ENCODE measurements around the gene IFNLR1.

The IFNLR1 gene

GRCh38 chr1:24206083-24206464 is 19.0 kb upstream of the IFNLR1 start:
- no peak for DNase-seq (ENCODE audit: low read depth in 1 of 2, low spot score in 1 of 2)

GRCh38 chr1:24205345-24206082 is 18.4 kb upstream of the IFNLR1 start:
- DNase-seq (ENCODE audit: low read depth in 1 of 2, low spot score in 1 of 2), result no peak

DNA sequence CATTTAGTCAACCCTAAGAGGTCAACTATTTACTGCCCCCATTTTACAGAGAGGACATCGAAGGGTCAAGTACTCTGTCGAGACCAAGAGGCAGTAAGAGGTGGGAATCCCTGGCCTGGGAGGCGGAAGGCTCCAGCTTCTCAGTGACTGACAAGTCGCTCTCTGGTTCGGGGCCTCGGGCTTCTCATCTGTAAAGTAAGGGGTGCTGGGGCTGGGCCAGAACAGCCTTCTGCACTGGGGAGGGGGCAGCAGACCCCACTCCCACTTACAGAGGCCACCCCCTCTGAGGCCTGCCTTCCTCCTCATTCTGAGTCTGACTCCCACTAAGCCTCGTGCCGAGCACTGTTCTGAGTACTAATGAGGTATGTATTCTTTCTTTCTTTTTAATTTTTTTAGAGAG is 17.0 kb upstream of the IFNLR1 start:
- DNase-seq (ENCODE audit: low read depth in 1 of 2, low spot score in 1 of 2), result no peak

DNA sequence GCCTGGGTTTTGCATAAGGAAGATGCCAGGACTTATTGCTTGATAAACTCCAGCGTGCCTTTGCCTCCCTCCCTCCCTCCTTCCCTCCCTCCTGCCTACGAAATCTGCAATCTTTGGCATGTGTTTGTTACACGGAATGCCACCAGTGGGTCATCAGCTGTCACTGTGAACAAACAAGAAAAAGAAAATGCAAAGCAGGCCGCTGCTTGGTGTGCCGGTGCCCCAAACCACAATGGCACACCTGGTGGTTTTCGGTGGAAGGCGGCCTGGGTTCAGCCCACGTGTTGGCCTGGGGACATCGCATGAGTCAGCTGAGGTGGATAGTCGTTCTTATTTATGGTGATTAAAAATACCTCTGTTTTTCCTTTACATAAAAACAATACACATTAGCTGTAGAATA is 16.3 kb upstream of the IFNLR1 start:
- DNase-seq (ENCODE audit: low read depth in 1 of 2, low spot score in 1 of 2), result no peak

DNA sequence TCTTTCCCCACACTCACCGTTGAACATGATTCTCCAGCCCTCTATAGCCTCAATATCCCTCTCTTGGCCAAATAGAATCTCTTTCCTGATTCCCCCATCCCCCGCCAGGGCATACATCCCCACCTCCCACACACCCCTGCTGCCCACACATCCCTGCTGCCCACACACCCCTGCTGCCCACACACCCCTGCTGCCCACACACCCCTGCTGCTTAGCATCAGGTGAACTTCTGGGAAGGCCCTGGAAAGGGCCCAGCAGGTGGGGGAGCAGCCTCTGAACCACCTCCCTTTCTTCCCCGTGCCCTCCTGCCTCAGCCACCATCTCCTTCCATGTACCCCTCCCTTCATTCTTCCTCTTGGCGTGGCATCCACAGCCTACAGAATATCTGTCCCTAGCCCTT is 15.9 kb upstream of the IFNLR1 start:
- DNase-seq (ENCODE audit: low read depth in 1 of 2, low spot score in 1 of 2), result no peak

- no peak for DNase-seq (ENCODE audit: low read depth in 1 of 2, low spot score in 1 of 2)
These were observed 15.5 kb upstream of the IFNLR1 start for GRCh38 chr1:24202556-24202955.

DNA sequence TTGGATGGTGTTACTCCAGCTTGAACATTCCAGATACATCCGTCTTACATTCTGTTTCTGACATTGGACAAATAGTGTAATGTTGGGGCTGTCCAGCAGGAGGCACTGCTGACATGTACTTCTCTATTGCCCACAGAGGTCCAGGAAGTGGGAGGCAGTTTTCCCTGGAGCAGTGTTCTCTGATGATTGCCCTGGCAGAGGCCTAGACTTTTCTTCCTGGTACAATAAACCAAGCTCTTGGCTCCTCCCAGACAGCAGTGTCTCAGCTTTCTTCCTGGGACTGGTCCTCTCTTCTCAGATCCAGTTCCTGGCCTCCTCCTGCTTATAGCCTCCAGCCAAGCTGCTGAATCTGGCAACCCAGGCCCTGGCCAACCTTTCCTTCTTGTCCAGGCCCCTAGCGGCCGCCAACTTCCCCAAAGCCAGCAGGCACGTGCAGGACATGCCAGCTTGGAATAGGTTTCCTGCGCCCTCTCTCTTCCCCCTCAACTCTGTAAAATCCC is 14.9 kb upstream of the IFNLR1 start:
- peak in 1 of 2 donors; percentile 38 for DNase-seq (ENCODE audit: low read depth in 1 of 2, low spot score in 1 of 2)

DNA sequence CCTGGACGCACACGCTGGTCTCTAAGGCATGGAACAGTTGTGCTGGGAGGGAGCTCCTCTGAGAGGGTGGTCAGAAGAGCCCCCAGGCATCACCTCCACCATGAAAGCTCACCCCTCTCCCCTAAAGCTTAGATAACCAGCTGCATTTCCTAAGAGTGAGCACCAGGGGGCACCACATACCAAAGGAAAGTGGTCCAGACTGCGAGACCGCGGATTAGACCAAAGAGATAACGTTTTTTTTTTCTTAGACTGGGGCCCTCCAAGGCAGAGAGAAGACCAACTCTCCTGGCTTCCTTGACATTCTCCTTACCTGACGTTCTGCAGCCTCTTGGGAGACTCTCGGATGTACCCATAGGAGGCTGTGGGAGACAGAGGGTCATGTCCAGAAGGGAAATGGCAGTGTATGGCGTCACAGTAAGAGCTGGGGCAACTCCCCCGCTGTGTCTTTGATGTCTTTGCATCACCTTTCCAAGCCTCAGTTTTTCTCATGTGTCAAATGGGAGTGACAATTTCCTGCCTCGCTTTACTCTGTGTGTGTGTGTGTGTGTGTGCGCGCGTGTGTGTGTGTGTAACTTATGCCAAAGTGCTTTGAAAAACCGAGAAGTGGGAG is 12.3 kb upstream of the IFNLR1 start:
- peak; percentile 63 to 68 for DNase-seq (ENCODE audit: low read depth in 1 of 2, low spot score in 1 of 2)

DNA sequence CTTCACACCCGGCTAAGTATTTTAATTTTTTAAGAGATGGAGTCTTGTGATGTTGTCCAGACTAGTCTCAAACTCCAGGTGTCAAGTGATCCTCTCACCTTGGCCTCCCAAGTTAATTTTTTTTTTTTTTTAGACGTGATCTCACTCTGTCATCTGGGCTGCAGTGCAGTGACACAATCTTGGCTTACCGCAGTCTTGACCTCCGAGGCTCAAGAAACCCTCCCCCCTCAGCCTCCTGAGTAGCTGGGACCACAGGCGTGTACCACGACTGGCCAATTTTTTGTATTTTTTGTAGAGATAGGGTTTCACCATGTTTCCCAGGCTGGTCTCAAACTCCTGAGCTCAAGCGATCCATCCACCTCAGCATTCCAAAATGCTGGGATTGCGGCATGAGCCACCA is 11.7 kb upstream of the IFNLR1 start:
- no peak for DNase-seq (ENCODE audit: low read depth in 1 of 2, low spot score in 1 of 2)

DNA sequence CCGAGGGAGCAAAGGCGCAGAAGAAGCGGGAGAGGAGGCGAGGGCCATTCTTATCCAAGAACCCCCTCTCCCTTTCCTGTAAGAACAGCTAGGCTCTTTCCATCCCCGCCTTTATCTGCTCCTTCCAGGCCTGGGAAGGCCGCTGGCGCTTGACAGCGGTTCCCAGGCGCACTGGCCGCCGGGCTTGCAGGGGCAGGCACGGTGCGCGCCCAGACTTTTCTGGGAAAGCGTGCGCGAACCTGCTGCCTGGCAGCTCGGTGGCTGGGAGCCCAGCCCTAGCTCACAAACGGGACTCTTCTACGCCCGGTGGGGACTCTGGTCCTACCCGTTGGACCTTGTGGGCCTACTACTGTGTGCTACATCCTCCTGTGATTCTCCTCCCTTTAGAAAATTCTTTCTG is 8.8 kb upstream of the IFNLR1 start:
- DNase-seq (ENCODE audit: low read depth in 1 of 2, low spot score in 1 of 2), result no peak

- no peak for DNase-seq (ENCODE audit: low read depth in 1 of 2, low spot score in 1 of 2)
These were observed 8.0 kb upstream of the IFNLR1 start for GRCh38 chr1:24195136-24195535.

DNA sequence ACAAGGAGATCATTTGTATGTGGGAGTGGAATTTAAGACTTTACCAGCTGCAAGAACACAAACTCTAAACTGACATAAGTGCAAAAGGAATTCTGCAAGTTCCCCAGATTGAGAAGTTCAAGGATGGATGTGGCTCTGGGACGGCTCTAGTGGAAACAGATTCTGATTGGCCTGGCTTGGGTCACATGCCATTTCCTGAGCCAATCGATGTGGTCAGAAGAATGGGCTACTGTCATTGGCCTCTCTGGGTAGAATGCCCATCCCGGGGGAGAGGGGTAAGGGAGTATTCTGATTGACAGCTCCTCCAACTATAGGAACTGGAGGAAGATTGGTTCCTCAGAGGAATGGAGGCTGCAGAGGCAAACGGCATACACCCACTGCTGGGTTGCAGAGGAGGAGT is 6.0 kb upstream of the IFNLR1 start:
- DNase-seq (ENCODE audit: low read depth in 1 of 2, low spot score in 1 of 2), result no peak

GRCh38 chr1:24191860-24192259 is 4.8 kb upstream of the IFNLR1 start:
- DNase-seq (ENCODE audit: low read depth in 1 of 2, low spot score in 1 of 2), result peak in 1 of 2 donors; percentile 47

DNA sequence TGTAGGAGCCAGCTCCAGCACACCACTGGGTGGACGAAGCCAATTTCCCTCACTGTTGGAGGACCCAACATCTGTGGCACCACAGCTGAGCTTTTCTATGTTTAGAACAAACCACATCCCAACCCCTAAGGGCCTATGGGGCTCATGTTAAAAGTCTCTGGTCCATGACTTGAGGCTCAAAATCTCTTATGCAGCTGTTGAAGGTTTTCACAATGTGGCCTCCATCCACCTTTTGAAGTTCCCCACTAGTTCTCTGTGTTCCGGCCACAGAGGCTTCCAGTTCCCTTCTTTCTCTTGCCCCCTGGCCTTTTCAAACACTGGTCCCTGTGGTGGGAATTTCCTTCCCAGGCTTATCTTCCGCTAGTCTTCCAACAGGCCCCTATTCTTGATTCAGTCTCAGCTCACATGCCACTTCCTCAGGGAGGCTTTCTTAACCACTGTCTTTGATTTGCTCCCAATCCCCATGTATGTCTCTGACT is 3.9 kb upstream of the IFNLR1 start:
- DNase-seq (ENCODE audit: low read depth in 1 of 2, low spot score in 1 of 2), result no peak

DNA sequence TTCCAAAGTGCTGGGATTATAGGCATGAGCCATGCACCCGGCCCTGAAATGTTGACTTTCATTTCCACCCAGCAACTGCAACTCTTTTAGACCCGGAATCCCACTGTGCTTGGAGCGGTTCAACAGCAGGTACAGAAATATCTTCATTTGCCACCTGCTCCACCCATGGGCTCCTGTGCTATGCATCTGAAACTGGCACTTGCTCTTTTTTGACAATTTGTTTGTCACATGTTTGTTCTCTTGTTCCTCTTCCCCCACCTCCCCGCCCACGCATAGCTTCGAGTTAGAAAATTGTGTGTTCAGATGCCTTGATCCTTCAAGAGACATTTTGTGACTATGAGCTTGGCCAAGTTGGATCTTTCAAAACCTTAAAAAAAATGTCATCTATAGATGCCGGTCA is 2.4 kb upstream of the IFNLR1 start:
- no peak for DNase-seq (ENCODE audit: low read depth in 1 of 2, low spot score in 1 of 2)

DNA sequence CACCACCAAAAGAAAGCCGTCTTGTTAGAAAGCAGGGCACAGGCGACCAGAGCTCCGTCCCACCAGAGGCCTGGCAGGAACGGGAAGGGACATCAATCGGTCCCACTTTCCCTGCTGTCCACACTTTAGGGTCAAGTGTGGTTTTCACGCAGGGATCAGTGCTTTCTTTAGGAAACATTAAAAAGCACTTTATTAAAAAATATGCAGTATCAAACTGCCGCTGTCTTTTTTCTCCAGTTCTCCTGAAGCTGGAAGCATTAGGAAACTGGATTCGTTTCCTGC is 437 bp downstream of the IFNLR1 start:
- no peak for DNase-seq (ENCODE audit: low read depth in 1 of 2, low spot score in 1 of 2)

- DNase-seq (ENCODE audit: low read depth in 1 of 2, low spot score in 1 of 2), result no peak
These were observed 918 bp downstream of the IFNLR1 start for GRCh38 chr1:24186031-24186710.

- no peak for DNase-seq (ENCODE audit: low read depth in 1 of 2, low spot score in 1 of 2)
These were observed 2.0 kb downstream of the IFNLR1 start for GRCh38 chr1:24185076-24185475.

- DNase-seq (ENCODE audit: low read depth in 1 of 2, low spot score in 1 of 2), result no peak
These were observed 5.0 kb downstream of the IFNLR1 start for GRCh38 chr1:24182061-24182460.

DNA sequence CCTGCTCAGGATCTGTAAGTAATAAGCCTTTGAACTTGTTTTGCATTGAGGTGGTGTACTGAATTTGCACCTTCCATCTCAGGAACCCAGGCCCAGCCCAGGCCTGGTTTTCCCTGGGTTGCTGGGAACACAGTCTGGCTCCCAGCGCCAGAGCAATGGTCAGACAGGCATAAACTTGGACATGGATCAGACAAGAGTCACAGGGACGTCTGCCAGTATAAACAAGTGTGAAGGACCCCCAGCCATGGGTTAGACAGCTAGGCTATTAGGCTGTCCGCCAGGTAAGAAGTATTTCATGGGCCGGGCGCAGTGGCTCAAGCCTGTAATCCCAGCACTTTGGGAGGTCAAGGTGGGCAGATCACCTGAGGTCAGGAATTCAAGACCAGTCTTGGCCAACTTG is 5.5 kb downstream of the IFNLR1 start:
- no peak for DNase-seq (ENCODE audit: low read depth in 1 of 2, low spot score in 1 of 2)

DNA sequence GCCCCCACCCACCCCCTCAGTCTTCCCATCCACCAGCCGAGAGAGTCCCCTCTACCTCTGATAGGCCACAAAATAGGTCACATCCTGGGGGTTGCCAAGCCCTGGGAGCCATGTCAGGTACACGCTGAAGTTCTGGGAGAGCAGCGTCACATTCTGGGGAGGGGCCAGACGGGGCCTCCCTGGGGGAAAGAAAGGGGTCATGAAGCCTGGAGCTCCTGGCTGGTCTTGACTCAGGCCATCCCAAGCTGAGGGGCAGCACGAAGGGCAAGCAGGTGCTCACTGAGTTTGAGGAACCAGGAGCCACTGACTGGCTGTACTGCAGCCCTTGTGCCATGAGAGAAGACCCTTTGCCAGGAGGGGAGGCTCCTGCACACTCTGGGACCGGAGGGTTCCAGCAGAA is 6.4 kb downstream of the IFNLR1 start:
- DNase-seq (ENCODE audit: low read depth in 1 of 2, low spot score in 1 of 2), result no peak

GRCh38 chr1:24179251-24179840 is 7.7 kb downstream of the IFNLR1 start:
- DNase-seq (ENCODE audit: low read depth in 1 of 2, low spot score in 1 of 2), result no peak

Measured in activated CD4-positive, alpha-beta T cell treated with anti-CD3 and anti-CD28 coated beads, Interleukin-2, amount 50 U/mL, for 24 hours (primary cell).